Spleen (tissue), 11 donors: ENCODE measurements around the gene VAMP1. TPM values are rescaled to one million over a fixed set of nuclear protein-coding genes. Genes with fewer than 3 reads are reported as not detected.

ENCODE experiments used
- DNase-seq: peaks from one replicate; pipeline ENCODE4 v3.0.0-alpha.2; 2020
- H3K27ac ChIP-seq, 8 donors: fragments of 200-600 bp; sonication (generic) in 7 of 8; 1 replicate in 4 of 8; 2 replicates in 4 of 8; pipeline versions ENCODE4 v1.5.0 to v1.8.0; 2016 to 2021; ENCODE audit warnings: inconsistent platforms in 4 of 8, mild to moderate bottlenecking in 4 of 8, moderate library complexity in 1 of 8
- H3K27me3 ChIP-seq, 7 donors: fragments of 200-600 bp; sonication (generic) in 6 of 7; replicated peaks in 1 of 7; 1 replicate in 4 of 7; 2 replicates in 3 of 7; pipeline versions ENCODE4 v1.5.0 to v1.8.0; 2016 to 2021; ENCODE audit warnings: inconsistent platforms in 3 of 7, mild to moderate bottlenecking in 1 of 7
- H3K36me3 ChIP-seq, 6 donors: fragments of 200-600 bp; sonication (generic) in 5 of 6; 1 replicate in 4 of 6; 2 replicates in 2 of 6; pipeline versions ENCODE4 v1.5.0 to v1.8.0; 2016 to 2021; ENCODE audit warnings: inconsistent platforms in 2 of 6
- H3K4me1 ChIP-seq, 6 donors: fragments of 200-600 bp; sonication (generic) in 5 of 6; 1 replicate in 3 of 6; 2 replicates in 3 of 6; pipeline versions ENCODE4 v1.5.0 to v1.8.0; 2016 to 2021; ENCODE audit warnings: inconsistent platforms in 3 of 6
- H3K4me3 ChIP-seq, 8 donors: fragments of 200-600 bp; sonication (generic) in 7 of 8; 1 replicate in 4 of 8; 2 replicates in 4 of 8; pipeline versions ENCODE4 v1.5.0 to v1.8.0; 2016 to 2021; ENCODE audit warnings: inconsistent platforms in 4 of 8, mild to moderate bottlenecking in 4 of 8, moderate library complexity in 2 of 8
- H3K9me3 ChIP-seq, 8 donors: fragments of 200-600 bp; sonication (generic) in 7 of 8; 1 replicate in 4 of 8; 2 replicates in 4 of 8; pipeline versions ENCODE4 v1.5.0 to v1.8.0; 2016 to 2021; ENCODE audit warnings: inconsistent platforms in 4 of 8
- CTCF ChIP-seq, 11 experiments: fragments of 200-600 bp in 7 of 11; fragments of 450-650 bp in 4 of 11; sonication (generic) in 4 of 11; IDR thresholded peaks in 8 of 11; conservative IDR thresholded peaks in 3 of 11; 1 replicate in 7 of 11; 2 replicates in 4 of 11; pipeline versions ENCODE4 v1.4.0 to v1.8.0; 2016 to 2021; ENCODE audit warnings: antibody characterized with exemption in 11 of 11, inconsistent platforms in 4 of 11, mild to moderate bottlenecking in 1 of 11
- POLR2A ChIP-seq, 3 donors: fragments of 450-650 bp; IDR thresholded peaks; one replicate each; pipeline ENCODE4 v1.5.1; 2017; ENCODE audit warnings: antibody characterized with exemption in 3 of 3, mild to moderate bottlenecking in 1 of 3
- POLR2AphosphoS5 ChIP-seq, 3 donors: sonication (generic); formaldehyde crosslinking; IDR thresholded peaks; one replicate each; pipeline ENCODE4 v1.5.1; 2017; ENCODE audit warnings: antibody characterized with exemption in 3 of 3
- WGBS, 5 donors: extraction: QIAGEN DNeasy Blood & Tissue Kit in 3 of 5; methylation state at CpG; one replicate each; pipeline versions ENCODE4 v1.1.5 to v1.1.7; 2013 to 2018; 5-methylcytosine and 5-hydroxymethylcytosine counted together
- intact Hi-C: fragments of 100-400 bp; cut with DNase I; formaldehyde crosslinking; loops from one replicate; pipeline ENCODE4 v1.15.0; 2023; ENCODE audit warnings: low total_unique reads
- polyA plus RNA-seq, 3 donors: library from polyadenylated mRNA; stranded (reverse); fragments of 200-250 nt; gene quantifications; one replicate each; pipeline ENCODE4 v1.2.1, GENCODE V29; 2013
- total RNA-seq, 7 donors: library from RNA; depleted of rRNA in 3 of 7; stranded (reverse); fragments of >200 nt in 3 of 7; fragmentation: NEBNext Ultra II Directional in 4 of 7; extraction: Animal tissue kit (Norgen Biotek cat#: 25700) in 4 of 7; gene quantifications; one replicate each; pipeline versions ENCODE4 v1.1.0 to v1.2.1, GENCODE V29; 2016 to 2021
- donor health status: healthy with polysubstance abuse.
- donor health status: DM: no; HTN: no; CAD: no; lungs with moderate emphysema.
- donor health status: DM: no; HTN: no; CAD: no.
- donor health status: Bipolar disorder and iron deficiency.
- donor health status: healthy.
- donor health status: DM: no; HTN: no; CAD: no.
- donor health status: DM: yes; HTN: yes; CAD: no.

Gene VAMP1
- total and polyA plus RNA-seq, 10 donors: 11.0 to 32.5 (median 21.0) TPM

- H3K9me3 ChIP-seq: no peaks in the 10 kb centered on the region
- peak overlapping the region; percentile 49 to 92 (median 74) for H3K4me3 ChIP-seq
- H3K4me1 ChIP-seq: peaks cover 19 to 93% (median 55%) of the 10 kb centered on the region in 6 donors
- intact Hi-C loops: no loop called here
- peak overlapping the region; percentile 85 to 99 (median 98) for H3K27ac ChIP-seq
- H3K36me3 ChIP-seq: peaks cover 0 to 69% (median 20%) of the 10 kb centered on the region in 6 donors
- no peaks in the 10 kb centered on the region for H3K27me3 ChIP-seq
- WGBS, 5 donors: 12 to 19% (median 17%) methylated on average over 11 of the region's 11 CpGs
- no peak for TF ChIP-seq POLR2A (IDR thresholded peaks at IDR 0.05)
- TF ChIP-seq POLR2AphosphoS5 (IDR thresholded peaks at IDR 0.05): no peak
- no peak for TF ChIP-seq CTCF (IDR thresholded peaks at IDR 0.05 in 8 of 11, conservative IDR thresholded peaks at IDR 0.05 in 3 of 11)
- peak; percentile 83 for DNase-seq
These were observed 19.6 kb downstream of the VAMP1 start for GRCh38 chr12:6450869-6451347.

GRCh38 chr12:6450091-6450868, 20.2 kb downstream of the VAMP1 start:
- H3K4me3 ChIP-seq: peak overlapping the region in 6 of 8 donors; percentile 68 to 92 (median 74)
- peak overlapping the region; percentile 85 to 99 (median 98) for H3K27ac ChIP-seq
- intact Hi-C loops: no loop called here
- WGBS, 5 donors: 75 to 88% (median 82%) methylated on average over 16 of the region's 16 CpGs
- H3K36me3 ChIP-seq: peaks cover 0 to 63% (median 18%) of the 10 kb centered on the region in 6 donors
- no peak for TF ChIP-seq CTCF (IDR thresholded peaks at IDR 0.05 in 8 of 11, conservative IDR thresholded peaks at IDR 0.05 in 3 of 11)
- TF ChIP-seq POLR2A (IDR thresholded peaks at IDR 0.05): no peak
- no peak for TF ChIP-seq POLR2AphosphoS5 (IDR thresholded peaks at IDR 0.05)
- no peaks in the 10 kb centered on the region for H3K9me3 ChIP-seq
- peaks cover 19 to 98% (median 55%) of the 10 kb centered on the region in 6 donors for H3K4me1 ChIP-seq
- DNase-seq: no peak
- no peaks in the 10 kb centered on the region for H3K27me3 ChIP-seq

GRCh38 chr12:6444704-6445688, 25.5 kb downstream of the VAMP1 start, which contains the start of gene CD27:
TSS of gene CD27 (plus strand) at chr12:6444955. CDS start at chr12:6445096, 141 bp downstream.
- Histone ChIP-seq H3K36me3 (peaks cover 0 to 27% (median 2%) of the 10 kb centered on the region in 6 donors), H3K4me3 (peak within 1 kb of the TSS; percentile 34 to 76 (median 52)), H3K27me3 (no peaks in the 10 kb centered on the region), H3K27ac (peak within 1 kb of the TSS; percentile 60 to 90 (median 78)), H3K9me3 (no peaks in the 10 kb centered on the region), H3K4me1 (peaks cover 0 to 77% (median 36%) of the 10 kb centered on the region in 6 donors)
- TF ChIP-seq CTCF (IDR thresholded peaks at IDR 0.05 in 8 of 11, conservative IDR thresholded peaks at IDR 0.05 in 3 of 11) (no peak), POLR2A (IDR thresholded peaks at IDR 0.05) (peak in 1 of 3 donors; percentile 5), POLR2AphosphoS5 (IDR thresholded peaks at IDR 0.05) (peak; percentile 72 to 73 (median 72))
- intact Hi-C loops: no loop called here
- no peak for DNase-seq
- WGBS, 5 donors: 60 to 78% (median 69%) methylated on average over 16 of the region's 16 CpGs
